Hepatocyte (in vitro differentiated cells): ENCODE measurements around the gene RIPK1. TPM values are rescaled to one million over a fixed set of nuclear protein-coding genes. Genes with fewer than 3 reads are reported as not detected.

Experiments
- DNase-seq: peaks from one replicate; pipeline ENCODE4 v3.0.0-alpha.2; 2016; ENCODE audit warnings: low spot score
- H2AFZ ChIP-seq: fragments of 200-600 bp; sonication (generic); 2 replicates; pipeline ENCODE4 v1.6.0; 2016; ENCODE audit warnings: antibody characterized with exemption, mild to moderate bottlenecking
- H3K27ac ChIP-seq: fragments of 200-600 bp; sonication (generic); 2 replicates; pipeline ENCODE4 v1.5.1; 2016; ENCODE audit warnings: mild to moderate bottlenecking
- H3K27me3 ChIP-seq: fragments of 200-600 bp; sonication (generic); 2 replicates; pipeline ENCODE4 v1.6.1; 2016
- H3K36me3 ChIP-seq: fragments of 200-600 bp; sonication (generic); replicated peaks from 2 replicates; pipeline ENCODE4 v1.5.1; 2016; ENCODE audit warnings: low read depth; ENCODE audit not compliant: insufficient read depth
- H3K4me1 ChIP-seq: fragments of 200-600 bp; sonication (generic); 2 replicates; pipeline ENCODE4 v1.5.1; 2016; ENCODE audit warnings: mild to moderate bottlenecking, moderate library complexity; ENCODE audit not compliant: insufficient read depth
- H3K4me2 ChIP-seq: fragments of 200-600 bp; sonication (generic); 2 replicates; pipeline ENCODE4 v1.6.0; 2016
- H3K4me3 ChIP-seq: fragments of 200-600 bp; sonication (generic); 2 replicates; pipeline ENCODE4 v1.5.1; 2016; ENCODE audit warnings: mild to moderate bottlenecking
- H3K79me2 ChIP-seq: fragments of 200-600 bp; sonication (generic); 2 replicates; pipeline ENCODE4 v1.6.0; 2017; ENCODE audit warnings: mild to moderate bottlenecking
- H3K9me2 ChIP-seq: fragments of 200-600 bp; sonication (generic); replicated peaks from 2 replicates; pipeline ENCODE4 v1.6.0; 2017; ENCODE audit warnings: mild to moderate bottlenecking; ENCODE audit not compliant: insufficient read depth
- H3K9me3 ChIP-seq: fragments of 200-600 bp; sonication (generic); 2 replicates; pipeline ENCODE4 v1.5.1; 2016; ENCODE audit warnings: low read depth, mild to moderate bottlenecking
- H4K20me1 ChIP-seq: fragments of 200-600 bp; sonication (generic); 2 replicates; pipeline ENCODE4 v1.6.0; 2016; ENCODE audit warnings: mild to moderate bottlenecking; ENCODE audit not compliant: insufficient read depth, poor library complexity, severe bottlenecking
- EZH2 ChIP-seq: fragments of 200-600 bp; sonication (generic); IDR thresholded peaks from 2 replicates; pipeline ENCODE4 v1.6.1; 2016; ENCODE audit warnings: antibody characterized with exemption, mild to moderate bottlenecking, borderline replicate concordance
- EZH2phosphoT487 ChIP-seq: fragments of 200-600 bp; sonication (generic); IDR thresholded peaks from one replicate; pipeline ENCODE4 v1.6.1; 2018; ENCODE audit warnings: antibody characterized with exemption, mild to moderate bottlenecking, low read depth, moderate library complexity; ENCODE audit not compliant: unreplicated experiment, severe bottlenecking
- WGBS: methylation state at CpG from one replicate; pipeline ENCODE4 v1.1.6; 2016; ENCODE audit warnings: low lambda C conversion rate; ENCODE audit errors: missing lambda C conversion rate; 5-methylcytosine and 5-hydroxymethylcytosine counted together
- polyA plus RNA-seq: library from polyadenylated mRNA; unstranded; fragments of >200 nt; fragmentation: Nextera tagmentation; extraction: Ambion mirVana; gene quantifications from 2 replicates; pipeline ENCODE4 v1.2.1, GENCODE V29; 2016
- total RNA-seq: library from RNA; depleted of rRNA; stranded (reverse); fragments of >200 nt; gene quantifications from 2 replicates; pipeline ENCODE4 v1.2.3, GENCODE V29; 2014
- TF ChIP-seq, protein P1 (sequence below): fragments of 200-600 bp; sonication (generic); IDR thresholded peaks from 2 replicates; pipeline ENCODE4 v1.5.1; 2016; ENCODE audit warnings: antibody characterized with exemption, mild to moderate bottlenecking; ENCODE audit not compliant: poor library complexity

RIPK1 gene
- total and polyA plus RNA-seq, 2 experiments from 2014 or later = 14.6 to 16.2 TPM

DNA sequence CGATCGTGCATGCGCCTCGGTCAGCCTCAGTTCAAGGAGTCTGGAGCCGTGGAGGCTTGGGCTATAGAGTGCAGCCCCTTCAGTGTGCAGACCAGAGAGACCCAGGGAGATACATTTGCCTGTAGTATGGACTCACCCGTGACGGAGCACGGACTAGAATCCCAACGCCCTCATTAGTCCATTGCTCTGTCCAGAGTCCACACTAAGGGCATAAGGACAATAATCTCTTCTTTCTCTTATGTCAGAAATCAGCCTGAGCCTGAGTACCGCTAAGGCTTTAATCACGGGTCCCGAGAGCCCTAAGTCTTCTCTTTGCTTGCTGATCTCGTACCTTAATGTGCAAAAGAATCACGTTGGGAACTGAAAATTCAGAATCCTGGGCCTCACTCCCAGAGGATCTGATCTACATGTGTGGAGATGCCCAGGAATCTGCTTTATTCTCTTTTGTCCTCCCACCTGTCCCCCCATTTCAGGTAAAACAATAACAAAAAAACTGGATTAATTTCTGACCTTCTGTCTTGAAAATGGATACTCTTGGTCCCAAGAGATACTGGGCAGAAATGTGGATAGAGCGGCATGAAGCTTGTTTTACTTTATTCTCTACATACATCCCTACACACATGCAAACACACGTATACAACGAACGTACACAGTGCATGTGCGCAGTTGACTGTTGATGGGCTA is 50.9 kb downstream of the RIPK1 start:
- peak; percentile 73 for DNase-seq
- Histone ChIP-seq H3K4me1 (peaks cover 19% of the 10 kb centered on the region), H3K27me3 (no peaks in the 10 kb centered on the region), H2AFZ (peak overlapping the region; percentile 53), H3K4me2 (peak overlapping the region; percentile 80), H4K20me1 (no peaks in the 10 kb centered on the region), H3K79me2 (peaks cover 20% of the 10 kb centered on the region), H3K27ac (peak overlapping the region; percentile 99), H3K4me3 (peak overlapping the region; percentile 49), H3K9me3 (no peaks in the 10 kb centered on the region), H3K9me2 (no peaks in the 10 kb centered on the region), H3K36me3 (no peaks in the 10 kb centered on the region)
- WGBS = 20% methylated on average over 19 of the region's 19 CpGs
- TF ChIP-seq, protein P1, sequence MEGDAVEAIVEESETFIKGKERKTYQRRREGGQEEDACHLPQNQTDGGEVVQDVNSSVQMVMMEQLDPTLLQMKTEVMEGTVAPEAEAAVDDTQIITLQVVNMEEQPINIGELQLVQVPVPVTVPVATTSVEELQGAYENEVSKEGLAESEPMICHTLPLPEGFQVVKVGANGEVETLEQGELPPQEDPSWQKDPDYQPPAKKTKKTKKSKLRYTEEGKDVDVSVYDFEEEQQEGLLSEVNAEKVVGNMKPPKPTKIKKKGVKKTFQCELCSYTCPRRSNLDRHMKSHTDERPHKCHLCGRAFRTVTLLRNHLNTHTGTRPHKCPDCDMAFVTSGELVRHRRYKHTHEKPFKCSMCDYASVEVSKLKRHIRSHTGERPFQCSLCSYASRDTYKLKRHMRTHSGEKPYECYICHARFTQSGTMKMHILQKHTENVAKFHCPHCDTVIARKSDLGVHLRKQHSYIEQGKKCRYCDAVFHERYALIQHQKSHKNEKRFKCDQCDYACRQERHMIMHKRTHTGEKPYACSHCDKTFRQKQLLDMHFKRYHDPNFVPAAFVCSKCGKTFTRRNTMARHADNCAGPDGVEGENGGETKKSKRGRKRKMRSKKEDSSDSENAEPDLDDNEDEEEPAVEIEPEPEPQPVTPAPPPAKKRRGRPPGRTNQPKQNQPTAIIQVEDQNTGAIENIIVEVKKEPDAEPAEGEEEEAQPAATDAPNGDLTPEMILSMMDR = no peak
- TF ChIP-seq EZH2phosphoT487 (no peak), EZH2 (no peak)

DNA sequence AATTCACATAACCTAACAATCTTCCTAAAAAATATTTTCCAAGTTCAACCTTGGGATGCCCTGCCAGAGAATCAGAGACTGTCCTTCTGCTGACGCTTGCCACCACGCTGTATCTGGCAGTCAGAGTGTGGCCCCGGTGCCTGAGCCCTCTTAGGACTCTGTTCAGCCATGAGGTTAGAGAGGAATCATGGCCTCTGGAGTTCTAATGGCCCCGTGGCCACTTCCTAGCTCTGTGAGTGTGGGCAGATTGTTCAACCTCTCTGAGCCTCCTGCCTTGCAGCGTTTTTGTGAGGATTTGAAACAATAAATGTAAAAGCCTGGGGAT is 52.4 kb downstream of the RIPK1 start:
- H3K27ac ChIP-seq = peak overlapping the region; percentile 9
- H2AFZ ChIP-seq = no peak overlapping the region
- H3K9me2 ChIP-seq = no peaks in the 10 kb centered on the region
- no peaks in the 10 kb centered on the region for H3K27me3 ChIP-seq
- H3K4me2 ChIP-seq = peak overlapping the region; percentile 80
- no peaks in the 10 kb centered on the region for H3K9me3 ChIP-seq
- peaks cover 20% of the 10 kb centered on the region for H3K79me2 ChIP-seq
- no peak for DNase-seq
- peaks cover 19% of the 10 kb centered on the region for H3K4me1 ChIP-seq
- no peak overlapping the region for H3K4me3 ChIP-seq
- WGBS = 90% methylated on average over 5 of the region's 5 CpGs
- H3K36me3 ChIP-seq = no peaks in the 10 kb centered on the region
- no peak for TF ChIP-seq EZH2
- TF ChIP-seq, protein P1 = no peak
- TF ChIP-seq EZH2phosphoT487 = no peak
- no peaks in the 10 kb centered on the region for H4K20me1 ChIP-seq

DNA sequence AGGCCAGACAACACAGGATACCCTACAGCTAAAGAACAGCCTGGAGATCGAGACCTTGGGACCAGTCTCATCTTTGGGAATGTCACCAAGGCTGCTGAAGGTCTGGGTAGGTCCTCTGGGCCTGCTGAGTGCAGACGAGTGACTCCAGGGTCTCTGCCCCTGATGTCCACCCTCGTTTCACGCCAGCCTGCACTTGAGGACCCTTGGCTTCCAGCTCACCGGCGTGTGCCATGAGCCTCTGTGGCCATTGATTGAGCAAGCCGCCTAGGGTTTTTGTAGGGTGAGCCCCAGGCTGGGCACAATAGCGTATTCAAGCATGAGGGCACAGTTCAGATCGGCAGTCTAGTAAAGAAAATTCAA is 54.5 kb downstream of the RIPK1 start:
- Histone ChIP-seq H3K9me2 (no peaks in the 10 kb centered on the region), H4K20me1 (no peaks in the 10 kb centered on the region), H3K27me3 (no peaks in the 10 kb centered on the region), H3K79me2 (peaks cover 20% of the 10 kb centered on the region), H3K27ac (no peak overlapping the region), H3K4me1 (peaks cover 16% of the 10 kb centered on the region), H3K36me3 (no peaks in the 10 kb centered on the region), H3K9me3 (no peaks in the 10 kb centered on the region), H3K4me2 (no peak overlapping the region), H2AFZ (no peak overlapping the region), H3K4me3 (no peak overlapping the region)
- 94% methylated on average over 9 of the region's 9 CpGs for WGBS
- TF ChIP-seq, protein P1 = no peak
- no peak for TF ChIP-seq EZH2phosphoT487
- no peak for TF ChIP-seq EZH2
- DNase-seq = no peak
